Neural progenitor cell (in vitro differentiated cells): ENCODE measurements around the gene SART1.

ENCODE experiments used
- CTCF ChIP-seq: fragments of 200-600 bp; sonication (generic); IDR thresholded peaks from 2 replicates; pipeline ENCODE4 v1.5.1; 2017; ENCODE audit warnings: antibody characterized with exemption, mild to moderate bottlenecking
- EZH2 ChIP-seq: fragments of 200-600 bp; sonication (generic); IDR thresholded peaks from 2 replicates; pipeline ENCODE4 v1.6.1; 2017; ENCODE audit warnings: antibody characterized with exemption, mild to moderate bottlenecking, moderate library complexity
- EZH2phosphoT487 ChIP-seq: fragments of 200-600 bp; sonication (generic); IDR thresholded peaks from 2 replicates; pipeline ENCODE4 v1.6.1; 2017; ENCODE audit warnings: antibody characterized with exemption

GRCh38 chr11:65937766-65938165, 23.8 kb upstream of the SART1 start:
- no peak for TF ChIP-seq CTCF
- no peak for TF ChIP-seq EZH2phosphoT487
- TF ChIP-seq EZH2 = no peak
